Tibial nerve (tissue), 4 donors: ENCODE results near the gene LMX1A.

Experiments
- EP300 ChIP-seq, 2 donors: sonication (generic); formaldehyde crosslinking; IDR thresholded peaks; one replicate each; pipeline ENCODE4 v1.6.1; 2017; ENCODE audit warnings: antibody characterized with exemption in 2 of 2, mild to moderate bottlenecking in 1 of 2
- POLR2A ChIP-seq, 2 donors: fragments of 450-650 bp; IDR thresholded peaks; one replicate each; pipeline ENCODE4 v1.6.1; 2017; ENCODE audit warnings: antibody characterized with exemption in 2 of 2, mild to moderate bottlenecking in 2 of 2, moderate library complexity in 2 of 2
- TF ChIP-seq, protein P1 (sequence below), 5 experiments: fragments of 200-600 bp in 3 of 5; fragments of 450-650 bp in 2 of 5; sonication (generic) in 3 of 5; IDR thresholded peaks; one replicate each; pipeline ENCODE4 v1.5.1; 2016 to 2019; ENCODE audit warnings: antibody characterized with exemption in 5 of 5, mild to moderate bottlenecking in 3 of 5, moderate library complexity in 2 of 5

DNA sequence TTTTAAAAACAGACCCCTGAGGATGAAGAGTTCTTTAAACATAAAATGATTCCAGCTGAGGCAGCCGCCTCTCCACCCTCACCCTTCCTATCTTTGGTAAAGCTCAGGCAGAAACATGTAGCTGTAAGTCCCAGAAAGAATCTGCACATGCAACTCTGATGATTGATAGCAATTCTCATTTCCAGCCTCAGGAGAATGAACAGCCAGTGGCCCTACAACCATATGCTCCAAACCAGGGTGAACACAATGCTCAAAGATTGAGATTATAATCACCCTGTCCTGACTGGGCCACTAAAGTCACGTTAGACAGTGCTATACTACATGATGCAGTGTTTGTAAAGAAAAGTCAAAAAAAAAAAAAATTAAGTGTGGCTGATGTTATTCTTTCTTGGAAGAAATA lies 80.2 kb downstream of the LMX1A start:
- TF ChIP-seq, protein P1, sequence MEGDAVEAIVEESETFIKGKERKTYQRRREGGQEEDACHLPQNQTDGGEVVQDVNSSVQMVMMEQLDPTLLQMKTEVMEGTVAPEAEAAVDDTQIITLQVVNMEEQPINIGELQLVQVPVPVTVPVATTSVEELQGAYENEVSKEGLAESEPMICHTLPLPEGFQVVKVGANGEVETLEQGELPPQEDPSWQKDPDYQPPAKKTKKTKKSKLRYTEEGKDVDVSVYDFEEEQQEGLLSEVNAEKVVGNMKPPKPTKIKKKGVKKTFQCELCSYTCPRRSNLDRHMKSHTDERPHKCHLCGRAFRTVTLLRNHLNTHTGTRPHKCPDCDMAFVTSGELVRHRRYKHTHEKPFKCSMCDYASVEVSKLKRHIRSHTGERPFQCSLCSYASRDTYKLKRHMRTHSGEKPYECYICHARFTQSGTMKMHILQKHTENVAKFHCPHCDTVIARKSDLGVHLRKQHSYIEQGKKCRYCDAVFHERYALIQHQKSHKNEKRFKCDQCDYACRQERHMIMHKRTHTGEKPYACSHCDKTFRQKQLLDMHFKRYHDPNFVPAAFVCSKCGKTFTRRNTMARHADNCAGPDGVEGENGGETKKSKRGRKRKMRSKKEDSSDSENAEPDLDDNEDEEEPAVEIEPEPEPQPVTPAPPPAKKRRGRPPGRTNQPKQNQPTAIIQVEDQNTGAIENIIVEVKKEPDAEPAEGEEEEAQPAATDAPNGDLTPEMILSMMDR (IDR thresholded peaks at IDR 0.05) = no peak
- TF ChIP-seq POLR2A (IDR thresholded peaks at IDR 0.05) (no peak), EP300 (IDR thresholded peaks at IDR 0.05) (no peak)
